ENCODE data around the gene LGALS3BP.

Gene LGALS3BP

GRCh38 chr17:79003661-79004411 lies 24.1 kb upstream of the LGALS3BP start:
- H3K4me3 ChIP-seq (ENCODE audit: insufficient read depth, low read length, poor library complexity, severe bottlenecking), result no peak overlapping the region
- H3K4me2 ChIP-seq (ENCODE audit: low read depth, low read length, poor library complexity, severe bottlenecking), result no peak overlapping the region
- H4K20me1 ChIP-seq (ENCODE audit: low read depth, low read length), result no peaks in the 10 kb centered on the region
- no peaks in the 10 kb centered on the region for H3K36me3 ChIP-seq (ENCODE audit: low read length)
- no peaks in the 10 kb centered on the region for H3F3A ChIP-seq (ENCODE audit: insufficient read depth)
- no peak overlapping the region for H3K9ac ChIP-seq (ENCODE audit: low read length)
- no peaks in the 10 kb centered on the region for H3K9me2 ChIP-seq (replicated peaks; ENCODE audit: insufficient read depth, low read length)
- no peaks in the 10 kb centered on the region for H3K27me3 ChIP-seq (ENCODE audit: low read length)
- no peak overlapping the region for H3K27ac ChIP-seq (ENCODE audit: low read depth, low read length)
- peaks cover 63% of the 10 kb centered on the region for H3K79me2 ChIP-seq (ENCODE audit: insufficient read depth, low read length)
- TF ChIP-seq CTCF (IDR thresholded peaks at IDR 0.05; ENCODE audit: insufficient read depth, low read length, poor library complexity, severe bottlenecking) (no peak), EZH2phosphoT487 (conservative IDR thresholded peaks at IDR 0.05; ENCODE audit: low read length) (no peak)
- no peaks in the 10 kb centered on the region for H3K9me3 ChIP-seq (ENCODE audit: insufficient read depth, low read length)
- H2AFZ ChIP-seq (ENCODE audit: low read depth, low read length, severe bottlenecking), result no peak overlapping the region

- Histone ChIP-seq H3K36me3 (ENCODE audit: low read length) (no peaks in the 10 kb centered on the region), H4K20me1 (ENCODE audit: low read depth, low read length) (no peaks in the 10 kb centered on the region), H3K9me2 (replicated peaks; ENCODE audit: insufficient read depth, low read length) (no peaks in the 10 kb centered on the region), H3K27me3 (ENCODE audit: low read length) (no peaks in the 10 kb centered on the region), H3K27ac (ENCODE audit: low read depth, low read length) (no peak overlapping the region), H2AFZ (ENCODE audit: low read depth, low read length, severe bottlenecking) (no peak overlapping the region), H3K9me3 (ENCODE audit: insufficient read depth, low read length) (no peaks in the 10 kb centered on the region), H3K9ac (ENCODE audit: low read length) (no peak overlapping the region), H3K4me2 (ENCODE audit: low read depth, low read length, poor library complexity, severe bottlenecking) (no peak overlapping the region), H3K4me3 (ENCODE audit: insufficient read depth, low read length, poor library complexity, severe bottlenecking) (no peak overlapping the region), H3K79me2 (ENCODE audit: insufficient read depth, low read length) (peaks cover 55% of the 10 kb centered on the region), H3F3A (ENCODE audit: insufficient read depth) (no peaks in the 10 kb centered on the region)
- no peak for TF ChIP-seq CTCF (IDR thresholded peaks at IDR 0.05; ENCODE audit: insufficient read depth, low read length, poor library complexity, severe bottlenecking)
- TF ChIP-seq EZH2phosphoT487 (conservative IDR thresholded peaks at IDR 0.05; ENCODE audit: low read length), result no peak
These were observed 23.3 kb upstream of the LGALS3BP start for GRCh38 chr17:79002796-79003593.

GRCh38 chr17:79002291-79002690 lies 22.6 kb upstream of the LGALS3BP start:
- Histone ChIP-seq H3K9ac (ENCODE audit: low read length) (no peak overlapping the region), H3K9me3 (ENCODE audit: insufficient read depth, low read length) (no peaks in the 10 kb centered on the region), H3K79me2 (ENCODE audit: insufficient read depth, low read length) (peaks cover 48% of the 10 kb centered on the region), H2AFZ (ENCODE audit: low read depth, low read length, severe bottlenecking) (no peak overlapping the region), H3K4me2 (ENCODE audit: low read depth, low read length, poor library complexity, severe bottlenecking) (no peak overlapping the region), H3K36me3 (ENCODE audit: low read length) (no peaks in the 10 kb centered on the region), H3K27ac (ENCODE audit: low read depth, low read length) (no peak overlapping the region), H3K9me2 (replicated peaks; ENCODE audit: insufficient read depth, low read length) (no peaks in the 10 kb centered on the region), H3K4me3 (ENCODE audit: insufficient read depth, low read length, poor library complexity, severe bottlenecking) (no peak overlapping the region), H4K20me1 (ENCODE audit: low read depth, low read length) (no peaks in the 10 kb centered on the region), H3F3A (ENCODE audit: insufficient read depth) (no peaks in the 10 kb centered on the region), H3K27me3 (ENCODE audit: low read length) (no peaks in the 10 kb centered on the region)
- TF ChIP-seq EZH2phosphoT487 (conservative IDR thresholded peaks at IDR 0.05; ENCODE audit: low read length) (no peak), CTCF (IDR thresholded peaks at IDR 0.05; ENCODE audit: insufficient read depth, low read length, poor library complexity, severe bottlenecking) (no peak)

Measured in SU-DHL-6 (cell line).